NCI-H146 treated with DMSO at 0.1 percent for 48 hours (cell line): ENCODE results near the gene RYR3.

Experiments used
- DNase-seq: peaks from one replicate; lab custom pipeline; 2025; ENCODE audit not compliant: unreplicated experiment; lab: John Stamatoyannopoulos, UW

Gene RYR3

GRCh38 chr15:33742306-33742705 lies 431.5 kb downstream of the RYR3 start:
- DNase-seq, result no peak

GRCh38 chr15:33742800-33743199 lies 432.0 kb downstream of the RYR3 start:
- no peak for DNase-seq

GRCh38 chr15:33746203-33746602 lies 435.4 kb downstream of the RYR3 start:
- no peak for DNase-seq

- DNase-seq, result no peak
Observed at GRCh38 chr15:33753012-33753411, 442.2 kb downstream of the RYR3 start.

GRCh38 chr15:33754242-33754641 lies 443.5 kb downstream of the RYR3 start:
- DNase-seq, result no peak

- DNase-seq, result no peak
Observed at GRCh38 chr15:33756961-33757360, 446.2 kb downstream of the RYR3 start.

GRCh38 chr15:33757516-33758232 lies 446.9 kb downstream of the RYR3 start:
- DNase-seq, result no peak

- DNase-seq, result no peak
Observed at GRCh38 chr15:33766389-33766788, 455.6 kb downstream of the RYR3 start.

GRCh38 chr15:33768670-33769190 lies 458.0 kb downstream of the RYR3 start:
- DNase-seq, result no peak

GRCh38 chr15:33773969-33774368 lies 463.2 kb downstream of the RYR3 start:
- no peak for DNase-seq

- DNase-seq, result no peak
Observed at GRCh38 chr15:33778852-33779251, 468.1 kb downstream of the RYR3 start.

GRCh38 chr15:33780011-33780768 lies 469.4 kb downstream of the RYR3 start:
- no peak for DNase-seq

- no peak for DNase-seq
Observed at GRCh38 chr15:33782966-33783365, 472.2 kb downstream of the RYR3 start.

GRCh38 chr15:33785366-33785765 lies 474.6 kb downstream of the RYR3 start:
- DNase-seq, result no peak

- DNase-seq, result no peak
Observed at GRCh38 chr15:33788906-33789540, 478.3 kb downstream of the RYR3 start.

- DNase-seq, result no peak
Observed at GRCh38 chr15:33794453-33794852, 483.7 kb downstream of the RYR3 start.

- no peak for DNase-seq
Observed at GRCh38 chr15:33795070-33795469, 484.3 kb downstream of the RYR3 start.

GRCh38 chr15:33797651-33798050 lies 486.9 kb downstream of the RYR3 start:
- DNase-seq, result no peak

- DNase-seq, result no peak
Observed at GRCh38 chr15:33801954-33802353, 491.2 kb downstream of the RYR3 start.

GRCh38 chr15:33807665-33808064 lies 496.9 kb downstream of the RYR3 start:
- no peak for DNase-seq

- no peak for DNase-seq
Observed at GRCh38 chr15:33808720-33809457, 498.1 kb downstream of the RYR3 start.
